Upper lobe of left lung (tissue), 4 donors: ENCODE data around the gene SLC1A7.

Experiments
- EP300 ChIP-seq, 4 donors: sonication (generic); formaldehyde crosslinking; IDR thresholded peaks; one replicate each; pipeline ENCODE4 v1.5.1; 2017; ENCODE audit warnings: antibody characterized with exemption in 4 of 4, control low read depth in 2 of 4
- TF ChIP-seq, protein P1 (sequence below), 6 experiments: fragments of 450-650 bp in 4 of 6; fragments of 200-600 bp in 2 of 6; sonication (generic) in 2 of 6; IDR thresholded peaks; one replicate each; pipeline ENCODE4 v1.5.1; 2016 to 2019; ENCODE audit warnings: antibody characterized with exemption in 6 of 6

DNA sequence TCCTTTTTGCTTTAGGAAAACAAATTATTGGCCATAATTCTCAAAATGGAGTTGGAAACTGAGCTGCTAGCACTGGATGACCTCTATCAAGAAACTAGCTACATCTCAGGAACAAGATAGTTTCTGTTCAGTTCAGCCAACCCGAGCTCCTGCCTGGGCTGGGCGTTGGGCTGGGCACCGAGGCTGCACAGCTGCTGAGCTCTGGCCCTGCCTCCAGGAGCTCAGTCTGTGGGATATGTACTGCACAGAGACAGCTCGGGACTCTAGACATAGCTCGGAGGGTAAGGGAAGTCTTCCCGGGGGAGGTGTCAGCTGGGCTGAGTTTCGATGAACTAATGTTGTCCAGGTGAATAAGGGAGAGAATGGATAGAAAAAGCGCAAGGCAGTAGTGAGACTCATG, 24.5 kb upstream of the SLC1A7 start:
- no peak for TF ChIP-seq EP300 (IDR thresholded peaks at IDR 0.05)
- TF ChIP-seq, protein P1, sequence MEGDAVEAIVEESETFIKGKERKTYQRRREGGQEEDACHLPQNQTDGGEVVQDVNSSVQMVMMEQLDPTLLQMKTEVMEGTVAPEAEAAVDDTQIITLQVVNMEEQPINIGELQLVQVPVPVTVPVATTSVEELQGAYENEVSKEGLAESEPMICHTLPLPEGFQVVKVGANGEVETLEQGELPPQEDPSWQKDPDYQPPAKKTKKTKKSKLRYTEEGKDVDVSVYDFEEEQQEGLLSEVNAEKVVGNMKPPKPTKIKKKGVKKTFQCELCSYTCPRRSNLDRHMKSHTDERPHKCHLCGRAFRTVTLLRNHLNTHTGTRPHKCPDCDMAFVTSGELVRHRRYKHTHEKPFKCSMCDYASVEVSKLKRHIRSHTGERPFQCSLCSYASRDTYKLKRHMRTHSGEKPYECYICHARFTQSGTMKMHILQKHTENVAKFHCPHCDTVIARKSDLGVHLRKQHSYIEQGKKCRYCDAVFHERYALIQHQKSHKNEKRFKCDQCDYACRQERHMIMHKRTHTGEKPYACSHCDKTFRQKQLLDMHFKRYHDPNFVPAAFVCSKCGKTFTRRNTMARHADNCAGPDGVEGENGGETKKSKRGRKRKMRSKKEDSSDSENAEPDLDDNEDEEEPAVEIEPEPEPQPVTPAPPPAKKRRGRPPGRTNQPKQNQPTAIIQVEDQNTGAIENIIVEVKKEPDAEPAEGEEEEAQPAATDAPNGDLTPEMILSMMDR (IDR thresholded peaks at IDR 0.05): no peak
